GM18519 (cell line): Measurements from ENCODE around the gene ANXA2R.
"Not testable (repeated sequence)": the region's sequence is repeated elsewhere in the genome, so short reads cannot be mapped to it uniquely, and the experiment has no call there.

ENCODE experiments used
- ATAC-seq: cut with Tn5 transposase; IDR thresholded peaks from one replicate; pipeline ENCODE4 v1.9.1; 2021; ENCODE audit warnings: mild to moderate bottlenecking, moderate library complexity; ENCODE audit not compliant: unreplicated experiment, low FRiP score

ANXA2R gene

DNA sequence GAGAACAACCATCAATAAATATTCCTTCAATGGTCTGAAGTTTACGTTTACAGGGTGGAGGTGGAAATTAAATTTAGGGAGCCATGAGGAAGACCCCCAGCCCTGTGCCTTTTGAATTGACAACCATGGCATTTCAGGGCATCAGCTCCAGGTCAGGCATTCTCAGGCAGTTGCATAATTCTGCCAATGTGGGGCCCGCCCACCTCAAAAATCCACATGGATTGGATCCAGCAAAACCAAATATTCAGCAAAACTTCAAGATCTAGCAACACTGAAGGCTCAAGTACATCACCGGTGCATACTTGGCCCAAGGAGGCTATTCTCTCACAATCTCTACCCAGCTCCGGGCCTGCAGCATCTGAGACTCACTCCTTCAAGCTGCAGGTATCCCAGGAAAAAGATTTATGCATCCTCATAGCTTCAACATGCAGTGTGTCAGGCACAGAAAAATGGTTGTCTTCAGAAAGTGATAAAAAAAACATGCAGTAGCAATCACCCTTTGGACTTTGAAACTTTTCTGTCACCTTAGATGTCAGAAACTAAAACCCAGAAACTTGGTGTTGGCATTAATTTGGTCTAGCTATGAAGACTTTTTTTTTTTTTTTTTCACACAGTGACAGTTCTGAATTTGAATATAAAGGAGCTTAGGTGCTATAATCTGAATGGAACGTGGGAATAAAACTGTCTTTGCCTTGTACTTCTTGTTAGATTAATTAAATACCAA lies 21.4 kb upstream of the ANXA2R start:
- no peak for ATAC-seq

DNA sequence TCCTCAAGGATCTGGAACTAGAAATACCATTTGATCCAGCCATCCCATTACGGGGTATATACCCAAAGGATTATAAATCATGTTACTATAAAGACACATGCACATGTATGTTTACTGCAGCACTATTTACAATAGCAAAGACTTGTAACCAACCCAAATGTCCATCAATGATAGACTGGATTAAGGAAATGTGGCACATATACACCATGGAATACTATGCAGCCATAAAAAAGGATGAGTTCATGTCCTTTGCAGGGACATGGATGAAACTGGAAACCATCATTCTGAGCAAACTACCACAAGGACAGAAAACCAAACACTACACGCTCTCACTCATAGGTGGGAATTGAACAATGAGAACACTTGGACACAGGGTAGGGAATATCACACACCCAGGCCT lies 19.9 kb upstream of the ANXA2R start:
- not testable (repeated sequence) for ATAC-seq

- not testable (repeated sequence) for ATAC-seq
Observed at GRCh38 chr5:43055098-43055497, 15.0 kb upstream of the ANXA2R start.

DNA sequence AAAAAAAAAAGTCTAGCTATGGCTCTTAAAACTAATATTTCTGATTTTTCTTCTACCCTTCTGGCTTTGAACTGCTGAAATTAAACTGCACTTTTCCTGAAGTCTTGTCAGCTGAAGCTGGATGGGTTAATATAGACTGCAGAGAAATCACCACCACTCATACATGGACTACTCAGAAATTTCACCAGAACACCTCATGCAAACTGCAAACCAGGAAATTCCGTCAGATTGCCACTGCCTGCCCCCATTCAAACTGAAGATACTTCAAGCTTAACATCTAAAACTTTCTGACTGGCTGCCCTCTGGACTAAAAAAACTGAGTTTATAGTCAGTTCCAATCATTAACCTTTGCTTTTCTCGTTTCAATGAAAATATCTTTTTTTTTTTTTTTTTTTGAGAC lies 11.6 kb upstream of the ANXA2R start:
- ATAC-seq = no peak

DNA sequence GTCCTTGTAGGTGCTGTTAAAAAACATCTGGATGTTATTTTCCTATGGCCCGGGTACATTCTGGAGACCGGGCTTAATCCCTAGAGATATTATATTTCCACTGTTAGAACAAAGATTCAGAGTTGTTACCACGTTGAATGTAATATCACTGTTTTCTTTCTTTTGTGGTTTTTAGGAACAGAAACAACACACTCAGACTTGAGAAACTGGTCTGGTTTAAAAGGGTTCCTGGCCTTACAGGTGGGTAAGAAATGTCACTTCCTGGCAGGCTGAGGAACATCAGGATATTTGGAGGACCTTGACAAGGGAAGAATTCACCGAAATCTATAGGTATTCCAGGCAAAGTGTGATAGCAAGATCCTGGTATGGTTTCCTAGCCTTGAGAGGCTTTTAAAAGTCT lies 10.3 kb upstream of the ANXA2R start:
- no peak for ATAC-seq

DNA sequence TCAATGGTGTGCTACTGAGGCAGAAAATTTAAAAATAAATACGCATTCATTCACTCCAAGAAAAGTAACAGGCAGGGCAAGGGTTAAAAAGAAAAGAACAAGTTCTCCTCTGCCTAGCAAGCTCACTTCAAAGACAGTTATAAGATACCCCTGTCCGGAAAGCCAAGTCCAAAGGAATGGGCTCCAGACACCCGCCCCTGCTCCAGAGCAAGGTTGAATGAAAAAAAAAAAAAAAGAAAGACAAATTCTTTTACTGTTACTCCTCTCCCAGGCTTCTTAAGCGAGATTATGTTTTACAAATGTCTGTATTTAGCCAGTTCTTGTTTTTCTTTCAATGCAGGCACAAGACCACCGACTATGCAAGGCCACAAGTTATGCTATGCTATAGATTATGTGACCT lies 9.1 kb upstream of the ANXA2R start:
- ATAC-seq = no peak

GRCh38 chr5:43046474-43046873 lies 6.4 kb upstream of the ANXA2R start:
- ATAC-seq = no peak

DNA sequence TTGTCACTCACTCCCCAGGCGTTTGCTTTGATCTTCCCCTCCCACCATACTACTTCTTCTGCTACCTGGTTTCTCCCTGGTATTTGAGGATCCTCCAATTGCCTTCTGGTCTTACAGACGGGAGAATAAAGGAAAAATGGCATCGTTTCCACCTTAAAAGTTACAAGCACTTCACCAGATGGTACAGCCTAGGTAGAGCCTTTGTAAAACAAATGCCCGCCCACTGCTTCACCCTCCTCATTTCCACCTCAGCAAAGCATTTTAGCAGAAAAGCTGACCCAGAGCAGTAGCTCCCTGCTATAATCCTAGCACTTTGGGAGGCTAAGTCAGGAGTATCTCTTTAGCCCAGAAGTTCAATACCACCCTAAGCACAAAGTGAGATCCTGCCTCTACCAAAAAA lies 5.1 kb upstream of the ANXA2R start:
- ATAC-seq = no peak

GRCh38 chr5:43044181-43044914 lies 4.2 kb upstream of the ANXA2R start:
- ATAC-seq = no peak

DNA sequence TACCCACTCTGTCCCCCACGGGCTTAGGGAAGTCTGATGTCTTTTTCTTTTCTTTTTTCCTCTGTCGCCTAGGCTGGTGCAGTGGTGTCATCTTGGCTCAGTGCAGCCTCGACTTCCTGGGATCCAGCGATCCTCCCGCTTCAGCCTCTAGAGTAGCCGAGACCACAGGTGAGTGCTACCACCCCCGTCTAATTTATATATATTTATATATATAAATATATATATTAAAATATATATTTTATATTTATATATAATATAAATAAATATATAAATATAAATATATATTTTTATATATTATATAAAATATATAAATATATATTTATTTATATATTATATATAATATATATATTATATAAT lies 3.3 kb upstream of the ANXA2R start:
- ATAC-seq = no peak

DNA sequence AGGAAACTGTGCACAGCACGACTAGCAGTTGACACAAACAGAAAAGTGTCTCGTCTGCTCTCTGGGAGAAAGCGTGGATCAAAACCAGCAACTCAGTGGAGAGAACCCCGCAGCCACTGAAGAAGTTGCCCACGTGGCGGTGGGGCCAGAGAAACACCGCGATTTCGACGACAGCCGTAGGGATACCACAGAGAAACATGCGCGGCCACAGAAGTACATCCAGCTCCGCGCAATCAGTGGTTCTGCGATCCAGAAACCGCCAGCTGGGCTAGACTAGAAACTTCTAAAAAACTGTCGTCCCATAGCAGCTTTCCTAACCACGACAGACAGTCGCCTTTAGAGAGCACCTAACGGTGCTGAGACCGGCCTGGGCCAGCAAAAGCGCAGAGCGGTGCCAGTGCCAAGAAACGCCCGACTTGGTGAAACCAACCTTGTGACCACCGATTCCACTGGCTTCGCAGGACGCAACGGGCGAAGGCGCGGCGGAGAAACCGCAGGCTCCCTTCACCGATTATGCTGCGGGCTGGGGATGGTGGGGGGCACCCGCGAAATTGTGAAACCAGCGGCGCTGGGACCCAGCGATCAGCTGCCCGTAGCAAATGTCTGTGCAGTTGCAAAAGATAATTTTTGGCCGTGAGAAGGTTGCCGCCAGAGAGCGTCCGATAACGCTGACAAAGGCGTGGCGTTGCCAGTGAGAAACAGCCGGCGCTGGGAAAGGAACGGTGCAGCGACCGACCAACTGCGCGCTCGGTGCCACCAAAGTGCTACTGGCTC lies 2.7 kb upstream of the ANXA2R start:
- ATAC-seq = peak; percentile 21

- peak; percentile 17 for ATAC-seq
Observed at GRCh38 chr5:43042176-43042625, 2.1 kb upstream of the ANXA2R start.

DNA sequence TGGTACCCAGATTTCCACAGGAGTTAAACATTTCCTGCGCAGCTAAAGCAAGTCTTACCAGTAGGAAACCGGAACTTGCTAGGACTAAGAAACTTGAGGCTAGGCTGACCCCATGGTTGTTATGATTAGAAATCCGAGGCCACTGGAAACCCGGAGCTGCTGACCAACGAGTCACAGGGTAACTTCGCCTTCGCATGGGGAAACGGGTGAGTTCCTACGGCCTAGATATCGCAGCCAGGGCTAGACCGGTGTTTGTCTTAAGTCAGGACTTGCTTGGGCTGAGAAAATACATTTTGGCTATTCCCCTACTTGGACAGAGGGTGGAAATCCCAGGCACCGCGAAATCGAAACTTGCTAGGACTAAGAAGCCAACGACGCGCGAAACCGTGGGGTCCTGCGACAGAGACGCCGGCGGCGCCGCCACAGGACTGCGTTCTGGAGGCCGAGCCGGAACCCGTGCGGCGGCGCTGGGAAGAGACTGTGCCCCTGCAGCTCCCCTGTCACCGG lies 1.6 kb upstream of the ANXA2R start:
- peak; percentile 2 for ATAC-seq

- ATAC-seq = no peak
Observed at GRCh38 chr5:43041110-43041668, 1.1 kb upstream of the ANXA2R start.

GRCh38 chr5:43039471-43040286 lies 440 bp downstream of the ANXA2R start:
- no peak for ATAC-seq

DNA sequence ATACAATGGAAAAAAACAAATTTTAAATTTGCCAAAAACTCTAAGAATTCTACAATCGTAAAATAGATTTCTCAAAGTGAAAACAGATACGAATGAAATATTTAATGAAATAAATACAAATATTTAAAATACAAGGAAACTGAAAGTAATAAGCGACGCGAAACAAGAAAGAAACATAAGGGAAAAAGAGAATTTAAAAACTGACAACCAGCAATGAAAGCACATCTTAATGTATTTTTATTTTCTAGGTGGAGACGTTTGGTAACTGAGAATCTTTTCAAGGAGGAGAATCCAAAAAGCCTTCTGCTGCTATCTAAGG lies 1.0 kb downstream of the ANXA2R start:
- ATAC-seq = no peak

GRCh38 chr5:43038496-43038989 lies 1.6 kb downstream of the ANXA2R start:
- no peak for ATAC-seq

DNA sequence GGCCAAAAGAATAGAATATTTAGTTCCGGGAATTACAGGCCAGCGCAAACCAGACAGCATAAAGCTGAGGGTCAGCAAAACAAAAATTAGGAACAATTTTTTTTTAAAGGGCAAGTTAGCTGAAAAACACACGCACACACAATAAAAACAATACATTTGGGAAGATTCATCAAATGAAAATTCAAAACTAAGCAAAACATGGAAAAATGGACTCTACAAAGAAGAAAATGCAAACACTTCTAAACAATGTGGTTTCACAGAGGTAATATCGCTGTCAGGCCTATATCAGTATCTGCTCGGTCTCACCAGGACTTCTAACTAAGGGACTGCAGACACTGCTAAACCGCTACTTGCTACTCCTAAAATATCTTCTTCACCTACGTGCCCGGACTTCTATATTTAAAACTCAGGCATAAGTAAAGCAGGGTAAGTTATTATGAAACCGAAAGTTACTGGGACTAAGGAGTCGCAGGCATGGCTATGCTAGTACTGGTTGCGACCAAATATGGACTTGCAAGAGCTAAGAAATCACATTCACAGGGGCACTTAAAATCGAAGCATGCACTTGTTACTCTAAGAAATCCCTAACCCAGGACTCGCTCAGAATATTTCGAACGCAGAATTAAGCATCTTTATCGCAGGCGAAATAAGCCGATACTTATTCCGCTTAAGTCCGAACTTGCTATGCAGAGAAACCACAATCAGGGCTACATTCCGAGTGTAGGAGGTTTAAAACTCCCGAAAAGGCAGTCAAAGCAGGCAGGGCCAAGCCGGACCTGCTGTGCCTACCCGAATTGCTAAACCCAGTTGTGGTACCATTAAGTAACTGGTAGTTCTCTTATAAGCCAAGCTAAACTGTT lies 2.3 kb downstream of the ANXA2R start:
- peak; percentile 28 for ATAC-seq
